Measurements from ENCODE around the gene BEGAIN.

GRCh38 chr14:100548939-100549338, 38.3 kb downstream of the BEGAIN start:
- TF ChIP-seq CTCF (IDR thresholded peaks at IDR 0.05; ENCODE audit: low read depth, low read length) (no peak), POLR2A (IDR thresholded peaks at IDR 0.05; ENCODE audit: extremely low read depth, insufficient read length) (no peak), MYC (IDR thresholded peaks at IDR 0.05; ENCODE audit: low read depth, low read length) (no peak)

Measured in NB4 (cell line).